ENCODE measurements around the gene CD55. TPM values are rescaled to one million over a fixed set of nuclear protein-coding genes. Genes with fewer than 3 reads are reported as not detected.
A peak's percentile ranks its signal among the peaks of the same experiment; 100 is the strongest.

Gene CD55
- total RNA-seq, 1 donor from 2014 or later, result 9.8 TPM

DNA sequence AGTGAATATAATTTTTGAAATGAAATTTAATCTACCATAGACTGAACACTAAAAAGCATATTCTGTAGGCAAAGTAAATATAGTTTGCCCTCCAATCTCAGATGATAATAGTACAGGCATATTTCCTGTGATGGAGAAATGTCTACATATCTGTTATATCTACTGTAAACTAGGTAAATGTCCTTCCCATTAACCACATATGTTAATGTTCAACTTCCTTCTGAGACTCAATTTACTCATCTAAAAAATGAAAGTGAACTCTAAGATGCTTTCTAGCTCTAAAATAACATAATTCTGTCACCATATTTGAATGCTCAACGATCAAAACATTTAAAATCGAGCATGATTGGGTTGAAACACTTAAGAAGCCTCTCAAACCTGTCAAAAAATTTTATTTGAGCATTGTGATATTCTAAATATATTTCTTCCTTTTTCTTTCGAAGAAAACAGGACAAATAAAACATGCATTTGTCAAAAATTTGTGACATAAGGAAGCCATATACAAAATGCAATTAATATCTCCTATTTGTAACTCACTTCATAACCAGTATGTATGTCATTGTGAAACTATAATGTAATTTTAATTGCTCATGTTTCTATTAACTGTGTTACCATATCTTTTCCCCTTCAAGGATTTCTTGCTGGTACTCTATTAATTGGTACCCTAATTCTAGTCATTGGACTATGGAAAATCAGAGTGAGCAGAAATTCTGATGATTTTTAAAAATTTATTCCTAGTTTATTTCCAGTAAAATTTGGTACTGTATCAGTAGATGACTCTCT is 34.2 kb downstream of the CD55 start:
- no peak for DNase-seq (ENCODE audit: low spot score)
- ATAC-seq, result no peak

DNA sequence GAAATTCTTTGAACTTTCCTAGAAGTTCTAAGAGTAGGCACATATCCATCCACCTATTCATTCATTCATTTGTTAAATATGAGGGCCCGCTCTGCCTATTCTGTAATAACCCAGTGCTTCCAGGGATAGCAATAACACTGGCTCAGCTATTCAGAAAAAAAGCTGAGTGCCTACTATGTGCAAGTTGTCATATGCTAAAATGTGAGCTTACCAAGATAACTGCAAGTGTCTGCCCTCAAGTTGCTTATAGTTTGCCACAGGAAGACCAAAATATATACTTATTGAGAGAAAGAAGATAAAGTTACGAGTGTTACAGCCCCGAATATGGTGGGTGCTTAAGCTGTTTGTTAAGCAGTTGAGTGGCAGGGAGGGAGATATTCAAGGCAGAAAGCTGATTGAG is 39.6 kb downstream of the CD55 start:
- ATAC-seq, result no peak

DNA sequence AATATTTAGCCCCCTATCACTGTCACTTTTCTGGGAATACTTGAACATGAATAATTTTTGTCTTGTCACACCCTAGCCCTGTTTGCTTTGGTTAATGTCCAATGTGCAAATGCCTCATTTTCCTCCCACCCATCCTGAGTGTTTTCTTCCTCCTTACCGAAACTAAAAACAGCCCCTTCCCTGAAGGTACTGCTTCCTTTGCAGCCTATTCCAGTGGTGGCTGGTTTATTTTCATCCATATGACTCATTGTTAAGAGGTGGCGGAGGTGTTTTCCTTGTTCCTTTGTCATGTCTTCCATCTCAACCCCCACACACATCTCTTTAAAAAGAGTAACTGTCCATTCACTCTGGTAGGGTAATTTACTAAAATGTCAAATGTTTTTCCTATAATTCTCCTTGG is 40.4 kb downstream of the CD55 start:
- no peak for ATAC-seq
- DNase-seq (ENCODE audit: low spot score), result no peak

More for the DNA sequence above, 39.6 kb downstream of the CD55 start:
- DNase-seq (ENCODE audit: low spot score), result no peak

DNA sequence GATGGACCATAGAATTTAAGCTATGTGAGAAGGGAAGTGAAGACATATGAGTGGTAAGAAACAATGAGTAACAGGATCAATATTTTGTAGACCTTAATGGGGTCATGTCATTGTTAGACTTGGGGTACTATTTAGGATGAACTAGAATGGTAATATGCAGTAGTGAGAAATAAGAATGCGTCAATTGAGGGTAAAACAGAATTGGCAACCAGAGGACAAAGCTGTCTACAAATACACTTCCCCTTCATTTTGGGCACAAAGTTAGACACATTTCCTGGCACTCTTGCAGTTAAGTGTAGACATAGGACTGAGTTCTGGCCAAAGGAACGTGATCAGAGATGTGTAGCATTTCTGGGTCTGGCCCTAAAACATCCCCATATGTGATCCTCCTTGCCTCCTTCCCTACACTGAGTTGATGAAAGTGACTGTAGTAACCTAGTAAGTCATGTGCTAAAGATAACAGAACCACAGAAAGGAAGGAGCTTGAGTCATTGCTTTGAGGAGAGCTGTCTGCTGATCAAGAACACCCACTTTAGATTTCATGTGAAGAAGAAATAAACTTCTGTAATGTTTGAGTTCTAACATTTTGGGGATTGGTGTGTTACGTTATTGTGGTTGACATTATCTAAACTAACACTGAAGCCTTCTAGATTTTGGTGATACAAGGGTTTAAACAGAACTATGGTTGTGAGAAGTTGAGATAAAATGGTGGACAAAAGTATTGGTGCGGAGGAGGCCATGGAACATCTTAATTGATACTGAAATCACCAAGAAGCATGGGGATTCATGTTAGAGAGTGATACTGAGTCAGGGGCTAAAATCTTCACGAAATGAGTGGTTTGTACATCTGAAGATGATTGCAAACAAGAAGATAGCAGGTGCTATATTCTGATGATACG is 41.7 kb downstream of the CD55 start:
- DNase-seq (ENCODE audit: low spot score), result no peak
- no peak for ATAC-seq

DNA sequence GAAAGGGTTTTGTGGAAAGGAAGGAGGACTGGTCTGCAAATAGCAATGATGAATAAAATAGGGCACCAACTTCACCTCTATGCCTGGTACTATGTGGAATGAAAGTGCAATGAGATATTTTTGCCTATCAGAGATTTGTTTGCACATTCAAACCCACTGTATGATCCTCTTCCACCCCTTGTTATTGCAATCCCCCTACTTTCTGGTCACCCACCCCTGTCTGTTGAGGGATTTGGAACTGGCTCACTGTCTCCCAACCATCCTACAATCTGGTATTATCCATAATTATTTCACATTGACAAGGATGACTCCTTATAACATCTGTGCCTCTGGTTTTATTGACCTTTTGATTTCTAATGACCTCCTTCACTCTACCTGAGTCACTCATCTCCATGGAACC is 42.4 kb downstream of the CD55 start:
- ATAC-seq (no peak), DNase-seq (ENCODE audit: low spot score) (no peak)

DNA sequence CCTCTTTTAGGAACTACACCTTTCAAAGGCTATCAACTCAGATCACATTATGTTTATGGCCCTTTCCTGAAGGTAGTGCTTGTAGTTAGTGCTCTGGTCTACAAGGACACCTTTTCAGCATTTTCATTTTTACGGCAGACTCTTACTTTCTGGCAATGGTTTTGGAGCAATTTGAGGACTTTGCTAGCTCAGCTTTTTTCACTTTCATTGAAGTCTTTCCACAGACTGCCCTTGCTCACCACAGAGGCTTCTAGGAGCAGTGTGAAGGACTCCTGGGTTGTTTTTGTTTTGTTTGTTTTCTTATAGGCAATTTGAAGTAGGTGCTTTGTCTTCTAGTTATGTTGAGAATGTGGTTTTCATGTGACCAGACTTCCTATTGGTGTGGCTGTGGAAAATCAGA is 43.1 kb downstream of the CD55 start:
- no peak for DNase-seq (ENCODE audit: low spot score)
- no peak for ATAC-seq

DNA sequence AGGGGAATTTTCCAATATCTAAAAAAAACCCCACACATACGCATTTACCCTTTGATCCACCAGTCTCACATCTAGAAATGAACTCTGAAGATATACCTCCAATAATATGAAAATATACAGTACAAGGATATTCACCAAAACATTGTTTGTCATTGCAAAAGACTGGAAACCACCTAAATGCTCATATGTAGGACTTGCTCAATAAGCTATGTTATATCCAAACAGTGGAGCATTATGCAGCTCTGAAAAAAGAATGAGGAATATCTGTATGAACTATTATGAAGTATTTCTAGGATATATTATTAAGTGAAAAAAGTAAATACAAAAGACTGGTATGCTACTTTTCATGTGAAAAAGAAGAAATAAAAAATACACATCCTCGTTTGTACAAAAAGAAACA is 43.6 kb downstream of the CD55 start:
- DNase-seq (ENCODE audit: low spot score) (no peak), ATAC-seq (no peak)

DNA sequence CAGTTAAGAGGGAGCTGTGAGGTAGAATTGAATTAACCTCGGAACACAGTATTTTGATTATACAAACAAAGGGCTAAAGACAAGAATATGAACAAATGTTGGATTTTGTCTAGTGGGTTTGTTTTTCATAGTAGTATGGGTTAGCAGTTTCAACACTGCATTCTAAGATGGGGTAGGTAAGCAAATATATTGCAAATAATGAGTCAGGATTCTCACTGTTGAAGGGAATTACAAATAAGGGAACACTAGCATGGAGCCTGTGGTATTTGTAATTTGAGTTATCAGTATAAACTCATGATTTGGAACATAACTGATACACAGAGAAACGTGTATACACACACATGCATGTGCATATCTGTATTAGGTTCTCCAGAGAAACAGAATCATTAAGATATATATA is 44.5 kb downstream of the CD55 start:
- ATAC-seq (no peak), DNase-seq (ENCODE audit: low spot score) (no peak)

DNA sequence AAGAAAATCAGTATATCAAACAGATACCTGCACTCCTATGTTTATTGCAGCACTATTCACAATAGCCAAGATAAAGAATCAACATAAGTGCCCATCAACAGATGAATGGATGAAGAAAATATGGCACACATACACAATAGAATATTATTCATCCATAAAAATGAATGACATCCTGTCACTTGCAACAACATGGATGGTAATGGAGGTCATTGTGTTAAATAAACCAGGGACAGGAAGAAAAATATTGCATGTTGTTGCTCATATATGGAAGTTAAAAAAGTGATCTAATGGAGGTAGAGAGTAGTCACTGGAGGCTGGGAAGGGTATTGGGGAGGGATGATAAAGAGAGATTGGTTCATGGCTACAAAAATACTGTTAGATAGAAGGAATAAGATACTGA is 67.2 kb downstream of the CD55 start:
- DNase-seq (ENCODE audit: low spot score), result no peak
- ATAC-seq, result no peak

DNA sequence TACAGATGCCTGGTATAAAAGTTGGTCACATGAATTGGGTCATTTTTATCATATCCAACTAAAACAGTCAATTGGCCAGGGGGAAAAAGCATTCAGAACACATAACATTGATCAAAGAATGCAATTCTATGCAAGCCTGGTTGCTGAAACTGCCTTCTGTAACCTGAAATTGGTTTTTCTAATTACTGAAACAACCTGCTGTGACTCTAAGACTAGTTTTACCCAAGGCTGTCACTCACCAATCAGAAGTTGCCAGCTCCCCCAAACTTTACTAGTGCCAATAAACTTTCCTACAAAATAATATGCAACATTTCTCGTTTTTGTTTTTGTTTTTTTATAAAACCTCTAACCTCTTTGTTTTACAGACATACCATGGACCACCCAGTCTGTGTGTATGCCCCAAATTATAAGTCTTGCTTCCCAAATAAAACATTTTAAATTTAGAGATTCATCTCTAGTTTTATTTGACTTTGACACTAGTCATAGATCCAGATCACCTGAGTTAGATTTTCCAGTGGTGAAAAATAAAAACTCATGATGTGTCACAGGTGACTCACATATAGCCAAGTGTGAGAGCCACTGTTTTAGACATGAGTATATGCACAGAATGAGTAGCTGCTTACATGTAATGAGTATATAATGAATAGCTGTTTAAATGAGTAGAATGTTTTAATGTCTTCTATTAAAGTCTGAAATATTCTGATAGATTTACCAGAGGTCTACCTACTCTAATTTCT is 68.4 kb downstream of the CD55 start:
- DNase-seq (ENCODE audit: low spot score), result no peak
- no peak for ATAC-seq

DNA sequence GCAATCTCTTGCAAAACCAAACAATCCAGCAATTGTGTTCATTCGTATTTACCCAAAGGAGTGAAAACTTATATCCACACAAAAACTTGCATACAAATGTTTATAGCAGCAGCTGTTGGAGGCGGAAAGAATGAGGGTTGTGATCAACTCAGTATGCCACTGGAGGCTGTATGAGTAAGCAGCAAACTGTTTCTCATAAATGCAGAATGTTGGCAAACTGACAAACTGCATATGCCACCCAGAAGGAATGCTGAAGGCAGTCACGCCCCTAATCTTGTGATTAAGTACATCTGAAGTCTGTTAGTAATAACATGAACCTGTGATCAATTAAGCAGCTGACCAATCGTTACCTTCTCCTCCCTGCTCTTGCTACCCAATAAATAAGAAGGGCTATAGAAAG is 72.1 kb downstream of the CD55 start:
- DNase-seq (ENCODE audit: low spot score), result no peak
- ATAC-seq, result no peak

DNA sequence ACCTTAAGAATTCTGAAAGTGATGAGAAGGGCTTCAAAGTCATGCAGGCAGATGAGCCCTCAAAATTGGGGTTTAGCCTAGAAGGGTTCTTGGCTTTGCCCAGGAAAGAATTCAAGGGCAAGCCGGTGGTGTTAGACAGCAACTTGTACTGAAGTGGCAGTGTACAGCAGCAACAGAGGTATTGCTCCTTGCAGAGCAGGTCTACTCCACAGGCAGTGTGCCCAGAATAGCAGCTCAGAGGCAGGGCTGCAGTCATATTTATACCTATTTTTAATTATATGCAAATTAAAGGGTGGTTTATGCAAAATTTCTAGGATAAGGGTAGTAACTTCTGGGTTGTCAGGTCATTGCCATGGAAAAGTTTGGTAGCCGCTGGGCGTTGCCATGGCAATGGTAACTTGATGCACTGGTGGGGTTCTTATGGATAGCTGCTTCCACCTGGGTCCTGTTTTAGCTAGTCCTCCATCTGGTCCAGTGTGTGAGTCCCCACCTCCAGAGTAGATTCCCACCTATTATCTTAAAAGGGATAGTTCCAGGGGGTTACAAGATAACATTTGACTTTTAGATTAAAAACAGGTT is 74.8 kb downstream of the CD55 start:
- DNase-seq (ENCODE audit: low spot score) (no peak), ATAC-seq (no peak)

DNA sequence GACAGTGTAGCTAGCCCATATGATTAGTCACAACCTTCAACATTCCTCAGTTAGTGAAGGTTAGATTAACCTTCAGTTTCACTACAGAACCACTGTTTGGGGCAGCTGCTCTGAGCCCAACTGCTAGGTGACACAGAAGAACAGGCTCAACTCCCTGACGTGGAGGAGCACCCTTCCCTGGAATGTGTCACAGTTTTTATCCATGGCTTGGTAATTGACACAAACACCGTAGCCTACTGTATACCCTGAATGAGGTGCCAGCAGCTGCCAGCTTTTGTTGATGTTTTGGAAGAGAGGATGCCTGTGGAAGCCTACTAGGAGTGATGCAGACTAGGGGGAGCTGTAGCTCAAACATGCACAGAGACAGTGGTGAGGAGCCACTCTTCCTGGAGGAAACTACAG is 76.0 kb downstream of the CD55 start:
- no peak for ATAC-seq
- no peak for DNase-seq (ENCODE audit: low spot score)

DNA sequence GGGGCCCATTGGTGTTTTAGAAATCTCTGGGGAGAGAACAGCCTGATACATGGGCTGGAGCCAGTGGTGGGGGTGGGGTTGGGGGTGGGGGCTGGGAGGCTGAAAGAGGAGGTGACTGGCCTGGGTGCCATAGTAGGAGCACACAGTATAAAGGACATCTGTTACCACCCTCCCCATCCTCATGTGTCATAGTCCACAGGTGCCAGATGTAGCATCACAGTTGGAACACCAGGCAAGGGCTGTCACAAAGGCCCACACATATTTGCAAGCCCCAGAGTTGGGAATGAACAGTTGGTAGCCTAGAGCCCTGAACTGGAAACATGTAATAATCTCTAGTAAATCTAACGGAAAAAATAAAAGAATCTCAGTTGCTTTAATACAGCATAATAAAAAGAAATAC is 77.5 kb downstream of the CD55 start:
- DNase-seq (ENCODE audit: low spot score) (no peak), ATAC-seq (no peak)

DNA sequence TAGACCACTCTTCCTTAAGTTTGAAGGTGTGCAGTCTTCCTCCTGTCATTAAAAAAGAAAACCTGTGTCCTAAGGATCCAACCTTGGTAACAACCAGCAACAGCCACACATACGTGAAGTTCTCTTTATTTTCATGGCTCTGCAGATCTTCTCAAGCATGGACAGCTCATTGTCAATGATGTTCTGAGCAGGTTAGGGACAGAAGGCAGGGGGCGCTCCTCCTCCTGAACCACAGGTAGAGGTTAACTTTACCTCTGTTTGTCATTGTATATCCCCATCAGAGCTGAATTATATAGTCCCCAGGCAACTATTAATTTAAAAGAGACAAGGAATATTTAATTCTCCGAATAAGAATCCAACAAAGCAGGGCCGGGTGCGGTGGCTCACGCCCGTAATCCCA is 80.1 kb downstream of the CD55 start:
- DNase-seq (ENCODE audit: low spot score) (no peak), ATAC-seq (no peak)

DNA sequence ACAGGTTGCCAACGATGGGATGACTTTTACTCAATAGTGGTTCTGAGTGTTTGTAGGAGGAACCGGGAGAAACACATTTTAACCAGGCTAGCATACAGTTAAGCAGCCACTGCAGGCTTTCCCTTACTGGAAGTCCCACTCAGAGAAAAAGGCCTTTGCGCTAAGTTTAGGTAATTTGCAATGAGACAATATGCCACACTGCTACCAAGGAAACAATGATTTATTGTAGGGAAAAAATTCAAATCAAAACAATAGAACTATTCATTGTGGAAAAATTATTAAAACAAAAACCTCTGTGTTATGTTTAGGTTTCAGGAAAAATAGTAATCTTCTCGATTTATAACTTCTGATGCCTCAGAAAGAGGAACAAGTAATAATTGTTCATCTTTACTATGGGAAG is 81.3 kb downstream of the CD55 start:
- DNase-seq (ENCODE audit: low spot score) (no peak), ATAC-seq (no peak)

DNA sequence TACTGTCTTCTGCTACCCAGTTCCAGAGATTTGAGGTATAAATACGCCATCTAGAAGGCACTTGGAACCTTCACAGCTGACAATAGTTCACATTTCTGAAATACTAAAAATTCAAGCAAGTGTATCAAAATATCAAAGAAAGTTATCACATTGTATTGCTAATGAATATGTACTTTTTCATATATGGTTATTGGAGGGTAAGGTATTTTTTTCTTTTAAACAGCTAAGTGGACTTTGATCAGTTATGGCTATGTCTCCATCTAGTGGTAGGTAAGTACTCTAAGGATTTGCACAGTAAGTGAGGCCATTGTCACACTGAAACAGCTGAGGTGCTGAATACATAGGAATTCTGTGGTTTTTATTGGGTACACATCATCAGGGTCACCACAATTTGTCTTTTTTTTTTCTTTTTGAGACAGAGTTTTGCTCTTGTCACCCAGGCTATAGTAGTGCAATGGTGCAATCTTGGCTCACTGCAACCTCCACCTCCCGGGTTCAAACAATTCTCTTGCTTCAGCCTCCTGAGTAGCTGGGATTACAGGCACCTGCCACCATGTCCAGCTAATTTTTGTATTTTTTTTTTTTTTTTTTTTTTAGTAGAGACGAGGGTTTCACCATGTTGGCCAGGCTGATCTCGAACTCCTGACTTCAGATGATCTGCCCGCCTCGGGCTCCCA is 83.5 kb downstream of the CD55 start:
- ATAC-seq, result peak; percentile 96
- no peak for DNase-seq (ENCODE audit: low spot score)

DNA sequence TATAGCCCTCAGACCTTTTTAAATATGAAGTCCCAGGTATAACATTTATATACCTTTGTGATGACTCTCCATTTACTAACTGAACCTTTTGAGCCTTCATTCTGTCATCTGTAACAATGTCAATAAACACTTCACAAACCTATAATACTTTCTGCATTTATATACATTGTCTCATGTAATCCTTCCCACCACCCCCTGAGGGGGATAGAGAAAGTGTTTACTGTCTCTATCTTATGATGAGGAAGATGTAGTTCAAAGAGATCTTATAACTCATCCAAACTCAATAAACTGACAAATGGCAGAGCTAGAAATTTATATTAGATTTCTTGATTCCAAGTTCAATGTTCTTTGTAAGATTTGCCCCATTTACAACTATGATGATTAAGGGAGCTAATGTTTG is 84.3 kb downstream of the CD55 start:
- no peak for ATAC-seq

DNA sequence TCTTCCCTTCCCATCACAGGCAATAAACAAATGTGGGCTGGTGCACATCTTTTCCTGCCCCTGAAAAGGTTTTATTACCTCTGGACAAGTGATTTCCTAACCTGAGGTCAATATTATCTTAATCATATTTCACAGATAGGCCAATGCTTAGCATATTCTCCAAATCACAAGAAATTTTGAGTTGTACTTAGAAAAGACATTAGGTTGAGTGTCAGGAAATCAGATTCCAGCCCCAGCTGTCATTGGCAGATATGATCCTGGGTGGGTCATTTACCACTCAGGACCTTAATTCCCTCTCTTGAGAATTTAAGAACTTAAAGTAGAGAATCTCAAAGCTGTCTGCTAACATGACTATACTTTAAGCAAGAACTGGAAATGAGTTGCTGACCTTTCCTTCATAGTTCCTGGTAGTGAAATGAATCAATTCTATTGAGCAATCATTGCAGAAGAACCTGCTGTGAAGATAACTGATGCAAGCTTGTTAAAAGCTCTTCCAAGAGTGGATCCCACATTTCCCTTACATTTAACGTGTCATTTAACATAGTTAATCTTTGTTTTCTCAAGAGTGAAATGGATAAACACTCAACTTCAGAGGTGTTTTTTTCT is 86.3 kb downstream of the CD55 start:
- DNase-seq (ENCODE audit: low spot score), result no peak
- peak; percentile 84 for ATAC-seq

More for the DNA sequence above, 84.3 kb downstream of the CD55 start:
- no peak for DNase-seq (ENCODE audit: low spot score)
